ENCODE data around the gene EXOC6B.

DNA sequence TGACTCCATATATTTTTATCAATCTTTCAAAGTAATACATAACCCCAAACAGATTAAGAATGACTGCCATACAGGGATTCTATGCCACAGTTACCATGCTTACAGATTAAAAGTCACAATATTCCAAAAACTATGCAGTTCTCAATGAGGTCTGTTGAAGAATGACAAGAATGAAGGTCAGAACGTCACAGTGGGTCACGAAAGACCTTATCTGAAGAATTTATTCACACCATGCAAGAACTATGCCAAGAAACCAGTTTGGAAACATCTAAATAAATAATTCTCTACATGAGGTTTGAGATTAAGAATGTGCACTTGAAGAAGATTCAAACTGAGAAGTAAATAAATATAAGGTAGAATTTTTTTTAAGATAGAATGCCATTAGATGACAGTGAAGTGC lies 253.3 kb downstream of the EXOC6B start:
- TF ChIP-seq, protein P1, sequence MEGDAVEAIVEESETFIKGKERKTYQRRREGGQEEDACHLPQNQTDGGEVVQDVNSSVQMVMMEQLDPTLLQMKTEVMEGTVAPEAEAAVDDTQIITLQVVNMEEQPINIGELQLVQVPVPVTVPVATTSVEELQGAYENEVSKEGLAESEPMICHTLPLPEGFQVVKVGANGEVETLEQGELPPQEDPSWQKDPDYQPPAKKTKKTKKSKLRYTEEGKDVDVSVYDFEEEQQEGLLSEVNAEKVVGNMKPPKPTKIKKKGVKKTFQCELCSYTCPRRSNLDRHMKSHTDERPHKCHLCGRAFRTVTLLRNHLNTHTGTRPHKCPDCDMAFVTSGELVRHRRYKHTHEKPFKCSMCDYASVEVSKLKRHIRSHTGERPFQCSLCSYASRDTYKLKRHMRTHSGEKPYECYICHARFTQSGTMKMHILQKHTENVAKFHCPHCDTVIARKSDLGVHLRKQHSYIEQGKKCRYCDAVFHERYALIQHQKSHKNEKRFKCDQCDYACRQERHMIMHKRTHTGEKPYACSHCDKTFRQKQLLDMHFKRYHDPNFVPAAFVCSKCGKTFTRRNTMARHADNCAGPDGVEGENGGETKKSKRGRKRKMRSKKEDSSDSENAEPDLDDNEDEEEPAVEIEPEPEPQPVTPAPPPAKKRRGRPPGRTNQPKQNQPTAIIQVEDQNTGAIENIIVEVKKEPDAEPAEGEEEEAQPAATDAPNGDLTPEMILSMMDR (IDR thresholded peaks at IDR 0.05), result no peak
- TF ChIP-seq POLR2A (IDR thresholded peaks at IDR 0.05) (no peak), POLR2AphosphoS5 (IDR thresholded peaks at IDR 0.05) (no peak)
